Panc1 (cell line): ENCODE data around the gene RAB7B. TPM values are rescaled to one million over a fixed set of nuclear protein-coding genes. Genes with fewer than 3 reads are reported as not detected.

Experiments
- ATAC-seq: fragments of 200-7000 bp; cut with Tn5 transposase; 2 replicates; pipeline ENCODE4 v1.9.1; 2020; ENCODE audit warnings: mild to moderate bottlenecking, moderate library complexity
- BruUV-seq: library from RNA; stranded (reverse); fragments of 400-500 nt; replicated peaks from 2 replicates; lab custom pipeline; 2021; lab: Mats Ljungman, UMichigan
- CTCF ChIA-PET: fragments of 300-600 bp; sonication (Branson Sonifier 250); formaldehyde crosslinking; loops from one replicate; lab custom pipeline; 2022; ENCODE audit warnings: antibody characterized with exemption; lab: Charles Lee
- POLR2A ChIA-PET: fragments of 300-600 bp; sonication (Branson Sonifier 250); formaldehyde crosslinking; loops from one replicate; lab custom pipeline; 2022; ENCODE audit warnings: antibody characterized with exemption; lab: Charles Lee
- DNase-seq: peaks from one replicate; pipeline ENCODE4 v3.0.0-alpha.2; 2010; ENCODE audit warnings: low read depth, low spot score
- H3K27ac ChIP-seq: 2 replicates; pipeline ENCODE4 v1.5.1; 2011; ENCODE audit warnings: mild to moderate bottlenecking, low read length, inconsistent platforms
- H3K27me3 ChIP-seq: fragments of 200-500 bp; sonication (Bioruptor generic); 2 replicates; pipeline ENCODE4 v1.6.0; 2014; ENCODE audit warnings: low read length, inconsistent platforms; ENCODE audit not compliant: control insufficient read depth, insufficient read depth
- H3K36me3 ChIP-seq: fragments of 200-500 bp; sonication (Bioruptor generic); 2 replicates; pipeline ENCODE4 v1.5.1; 2014; ENCODE audit warnings: inconsistent platforms, mild to moderate bottlenecking, low read length, moderate library complexity; ENCODE audit not compliant: control insufficient read depth, insufficient read depth
- H3K4me1 ChIP-seq: 2 replicates; pipeline ENCODE4 v1.5.1; 2011; ENCODE audit warnings: inconsistent platforms, mild to moderate bottlenecking, low read length, moderate library complexity; ENCODE audit not compliant: control insufficient read depth, insufficient read depth
- H3K4me3 ChIP-seq, 2 experiments: 2 replicates each; pipeline ENCODE4 v1.5.1; 2011 to 2012; ENCODE audit warnings: low read depth in 2 of 2, low read length in 2 of 2, mild to moderate bottlenecking in 2 of 2, inconsistent platforms in 1 of 2, moderate library complexity in 1 of 2
- H3K9me3 ChIP-seq: fragments of 200-500 bp; sonication (Bioruptor generic); 2 replicates; pipeline ENCODE4 v1.5.1; 2014; ENCODE audit warnings: low read depth, mild to moderate bottlenecking, inconsistent platforms, low read length, moderate library complexity; ENCODE audit not compliant: control insufficient read depth, insufficient read depth
- POLR2AphosphoS5 ChIP-seq: IDR thresholded peaks from 2 replicates; pipeline ENCODE4 v1.6.1; 2012; ENCODE audit warnings: mild to moderate bottlenecking, low read depth, low read length, moderate library complexity
- SIN3A ChIP-seq: IDR thresholded peaks from 2 replicates; pipeline ENCODE4 v1.6.1; 2012; ENCODE audit warnings: low read depth, mild to moderate bottlenecking, low read length, moderate library complexity, borderline replicate concordance; ENCODE audit not compliant: insufficient read depth
- TCF7L2 ChIP-seq: IDR thresholded peaks from 2 replicates; pipeline ENCODE4 v1.6.1; 2011; ENCODE audit warnings: mild to moderate bottlenecking, low read depth, low read length, inconsistent platforms
- in situ Hi-C: cut with HindIII; loops from 2 replicates; pipeline ENCODE4 v1.10.0; 2016; ENCODE audit warnings: low sequenced_read_pairs, low pct_unique_long_range_greater_than_20kb
- intact Hi-C: fragments of 100-400 bp; cut with micrococcal nuclease; formaldehyde crosslinking; loops from one replicate; pipeline ENCODE4 v1.10.0; 2022; ENCODE audit not compliant: unreplicated experiment
- total RNA-seq: library from RNA; stranded (reverse); gene quantifications from one replicate; pipeline ENCODE4 v1.2.1, GENCODE V29; 2021; ENCODE audit not compliant: unreplicated experiment
- TF ChIP-seq, protein P1 (sequence below), 2 experiments: IDR thresholded peaks; 2 replicates each; pipeline ENCODE4 v1.6.1; 2011 to 2012; ENCODE audit warnings: low read depth in 2 of 2, control low read depth in 1 of 2, low read length in 1 of 2, mild to moderate bottlenecking in 1 of 2, moderate library complexity in 1 of 2; ENCODE audit not compliant: insufficient read depth in 1 of 2
- TF ChIP-seq, protein P2 (sequence below): fragments of 450-650 bp; IDR thresholded peaks from 2 replicates; pipeline ENCODE4 v1.5.1; 2017; ENCODE audit warnings: mild to moderate bottlenecking

Gene RAB7B
- total RNA-seq, 1 experiment from 2014 or later: 0.05 TPM

DNA sequence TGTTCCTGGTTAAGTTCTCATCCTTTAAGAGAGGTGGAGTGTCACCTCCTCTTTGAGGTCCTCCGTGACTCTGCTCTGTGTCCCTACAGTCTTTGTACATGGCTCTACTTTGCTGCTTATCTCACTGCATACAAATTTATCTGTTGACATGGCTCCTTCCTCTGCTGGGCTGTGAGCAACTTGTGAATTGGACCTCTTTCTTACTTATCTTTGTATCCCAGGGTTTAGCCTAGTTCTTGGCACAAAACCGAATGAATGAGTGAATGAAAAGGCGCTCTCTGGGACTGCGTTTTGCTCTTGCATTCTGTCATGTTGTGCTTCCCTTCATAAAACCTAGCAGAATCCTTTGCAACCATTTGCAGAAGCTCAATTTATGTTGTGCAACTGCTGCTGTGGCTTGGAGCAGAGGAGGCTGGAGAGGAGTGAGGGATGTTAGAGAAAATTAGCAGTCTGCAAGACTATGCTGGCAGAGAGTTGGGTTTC, 72.4 kb downstream of the RAB7B start:
- no peaks in the 10 kb centered on the region for H3K36me3 ChIP-seq

DNA sequence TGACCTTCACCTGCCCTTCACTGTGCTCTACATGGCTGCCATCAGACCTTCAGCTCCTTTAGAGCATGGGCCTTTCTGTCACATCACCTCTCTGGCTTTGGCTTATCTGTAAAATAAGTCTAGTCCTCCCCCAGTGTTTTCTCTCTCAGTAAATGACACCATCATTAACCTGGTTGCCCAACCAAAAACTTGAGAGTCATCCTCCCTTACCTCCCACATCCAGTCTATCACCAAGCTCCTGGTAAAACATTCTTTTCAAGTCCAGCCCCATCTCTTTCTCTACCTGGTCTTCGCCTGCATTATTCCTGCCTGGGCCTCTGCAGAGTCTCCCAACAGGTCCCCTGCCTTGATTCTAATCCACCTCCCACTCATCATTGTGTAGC, 73.0 kb downstream of the RAB7B start:
- Histone ChIP-seq H3K4me3 (no peak overlapping the region), H3K4me1 (peaks cover 6% of the 10 kb centered on the region; the same call in 1 of the 2 replicates), H3K36me3 (no peaks in the 10 kb centered on the region), H3K9me3 (no peaks in the 10 kb centered on the region), H3K27me3 (peaks cover 2% of the 10 kb centered on the region), H3K27ac (no peak overlapping the region)
- no TSS peak for BruUV-seq
- ATAC-seq: no peak
- ChIA-PET CTCF (no interaction called here), POLR2A (no interaction called here)
- intact Hi-C loops: no loop called here
- TF ChIP-seq SIN3A: no peak
- TF ChIP-seq, protein P1, sequence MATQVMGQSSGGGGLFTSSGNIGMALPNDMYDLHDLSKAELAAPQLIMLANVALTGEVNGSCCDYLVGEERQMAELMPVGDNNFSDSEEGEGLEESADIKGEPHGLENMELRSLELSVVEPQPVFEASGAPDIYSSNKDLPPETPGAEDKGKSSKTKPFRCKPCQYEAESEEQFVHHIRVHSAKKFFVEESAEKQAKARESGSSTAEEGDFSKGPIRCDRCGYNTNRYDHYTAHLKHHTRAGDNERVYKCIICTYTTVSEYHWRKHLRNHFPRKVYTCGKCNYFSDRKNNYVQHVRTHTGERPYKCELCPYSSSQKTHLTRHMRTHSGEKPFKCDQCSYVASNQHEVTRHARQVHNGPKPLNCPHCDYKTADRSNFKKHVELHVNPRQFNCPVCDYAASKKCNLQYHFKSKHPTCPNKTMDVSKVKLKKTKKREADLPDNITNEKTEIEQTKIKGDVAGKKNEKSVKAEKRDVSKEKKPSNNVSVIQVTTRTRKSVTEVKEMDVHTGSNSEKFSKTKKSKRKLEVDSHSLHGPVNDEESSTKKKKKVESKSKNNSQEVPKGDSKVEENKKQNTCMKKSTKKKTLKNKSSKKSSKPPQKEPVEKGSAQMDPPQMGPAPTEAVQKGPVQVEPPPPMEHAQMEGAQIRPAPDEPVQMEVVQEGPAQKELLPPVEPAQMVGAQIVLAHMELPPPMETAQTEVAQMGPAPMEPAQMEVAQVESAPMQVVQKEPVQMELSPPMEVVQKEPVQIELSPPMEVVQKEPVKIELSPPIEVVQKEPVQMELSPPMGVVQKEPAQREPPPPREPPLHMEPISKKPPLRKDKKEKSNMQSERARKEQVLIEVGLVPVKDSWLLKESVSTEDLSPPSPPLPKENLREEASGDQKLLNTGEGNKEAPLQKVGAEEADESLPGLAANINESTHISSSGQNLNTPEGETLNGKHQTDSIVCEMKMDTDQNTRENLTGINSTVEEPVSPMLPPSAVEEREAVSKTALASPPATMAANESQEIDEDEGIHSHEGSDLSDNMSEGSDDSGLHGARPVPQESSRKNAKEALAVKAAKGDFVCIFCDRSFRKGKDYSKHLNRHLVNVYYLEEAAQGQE (IDR thresholded peaks at IDR 0.05; ENCODE audit: insufficient read depth in 1 of 2, low read depth in 2 of 2, low read length in 1 of 2): no peak
- TF ChIP-seq, protein P2, sequence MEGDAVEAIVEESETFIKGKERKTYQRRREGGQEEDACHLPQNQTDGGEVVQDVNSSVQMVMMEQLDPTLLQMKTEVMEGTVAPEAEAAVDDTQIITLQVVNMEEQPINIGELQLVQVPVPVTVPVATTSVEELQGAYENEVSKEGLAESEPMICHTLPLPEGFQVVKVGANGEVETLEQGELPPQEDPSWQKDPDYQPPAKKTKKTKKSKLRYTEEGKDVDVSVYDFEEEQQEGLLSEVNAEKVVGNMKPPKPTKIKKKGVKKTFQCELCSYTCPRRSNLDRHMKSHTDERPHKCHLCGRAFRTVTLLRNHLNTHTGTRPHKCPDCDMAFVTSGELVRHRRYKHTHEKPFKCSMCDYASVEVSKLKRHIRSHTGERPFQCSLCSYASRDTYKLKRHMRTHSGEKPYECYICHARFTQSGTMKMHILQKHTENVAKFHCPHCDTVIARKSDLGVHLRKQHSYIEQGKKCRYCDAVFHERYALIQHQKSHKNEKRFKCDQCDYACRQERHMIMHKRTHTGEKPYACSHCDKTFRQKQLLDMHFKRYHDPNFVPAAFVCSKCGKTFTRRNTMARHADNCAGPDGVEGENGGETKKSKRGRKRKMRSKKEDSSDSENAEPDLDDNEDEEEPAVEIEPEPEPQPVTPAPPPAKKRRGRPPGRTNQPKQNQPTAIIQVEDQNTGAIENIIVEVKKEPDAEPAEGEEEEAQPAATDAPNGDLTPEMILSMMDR: no peak
- no peak for TF ChIP-seq POLR2AphosphoS5
- no peak for TF ChIP-seq TCF7L2
- no peak for DNase-seq
- in situ Hi-C loops: no loop called here

More for the DNA sequence above, 72.4 kb downstream of the RAB7B start:
- no peak overlapping the region for H3K27ac ChIP-seq
- ChIA-PET CTCF (no interaction called here), POLR2A (no interaction called here)
- no peak for ATAC-seq
- no peaks in the 10 kb centered on the region for H3K9me3 ChIP-seq
- DNase-seq: no peak
- no TSS peak for BruUV-seq
- H3K4me3 ChIP-seq: no peak overlapping the region
- TF ChIP-seq, protein P1 (IDR thresholded peaks at IDR 0.05; ENCODE audit: insufficient read depth in 1 of 2, low read depth in 2 of 2, low read length in 1 of 2): no peak
- TF ChIP-seq SIN3A (no peak), POLR2AphosphoS5 (no peak), TCF7L2 (no peak)
- TF ChIP-seq, protein P2: no peak
- peaks cover 2% of the 10 kb centered on the region for H3K27me3 ChIP-seq
- peaks cover 5% of the 10 kb centered on the region; the same call in 1 of the 2 replicates for H3K4me1 ChIP-seq
- intact Hi-C loops (no loop called here), in situ Hi-C loops (no loop called here)
